CD4-positive, alpha-beta T cell (primary cell): Measurements from ENCODE around the gene ZNF439. TPM values are rescaled to one million over a fixed set of nuclear protein-coding genes. Genes with fewer than 3 reads are reported as not detected.
"Not testable (repeated sequence)": the region's sequence is repeated elsewhere in the genome, so short reads cannot be mapped to it uniquely, and the experiment has no call there.

ENCODE experiments used
- ATAC-seq: fragments of 200-7000 bp; cut with Tn5 transposase; one replicate; pipeline ENCODE4 v1.10.0; 2022; ENCODE audit warnings: mild to moderate bottlenecking; ENCODE audit not compliant: poor library complexity
- CTCF ChIA-PET: fragments of 350-600 bp; sonication (Branson Sonifier 250); formaldehyde crosslinking; loops from one replicate; lab custom pipeline; 2021; ENCODE audit warnings: antibody characterized with exemption, inconsistent platforms; lab: Charles Lee
- POLR2A ChIA-PET: fragments of 350-600 bp; sonication (Branson Sonifier 250); formaldehyde crosslinking; loops from one replicate; lab custom pipeline; 2021; ENCODE audit warnings: antibody characterized with exemption, inconsistent platforms; lab: Charles Lee
- DNase-seq, 14 experiments: peaks; one replicate each; pipeline ENCODE4 v3.0.0-alpha.2; 2013 to 2020; ENCODE audit warnings: mixed read lengths in 2 of 14
- H3K27ac ChIP-seq, 2 donors: one replicate each; pipeline versions ENCODE4 v1.5.1 to v1.7.0; 2013; ENCODE audit warnings: low read length in 2 of 2, low read depth in 1 of 2, mild to moderate bottlenecking in 1 of 2
- H3K27me3 ChIP-seq, 2 experiments: 1 replicate in 1 of 2; 2 replicates in 1 of 2; pipeline versions ENCODE4 v1.6.1 to v1.7.0; 2013; ENCODE audit warnings: low read length in 2 of 2, control low read depth in 1 of 2, mild to moderate bottlenecking in 1 of 2, moderate library complexity in 1 of 2; ENCODE audit not compliant: insufficient read depth in 2 of 2, control insufficient read depth in 1 of 2
- H3K36me3 ChIP-seq: one replicate; pipeline ENCODE4 v1.6.1; 2013; ENCODE audit warnings: low read length, control low read depth; ENCODE audit not compliant: insufficient read depth
- H3K4me1 ChIP-seq: one replicate; pipeline ENCODE4 v1.6.1; 2013; ENCODE audit warnings: low read length, control low read depth; ENCODE audit not compliant: insufficient read depth
- H3K4me3 ChIP-seq: one replicate; pipeline ENCODE4 v1.5.1; 2013; ENCODE audit warnings: mild to moderate bottlenecking, low read length, moderate library complexity
- H3K9me3 ChIP-seq, 2 experiments: 1 replicate in 1 of 2; 2 replicates in 1 of 2; pipeline versions ENCODE4 v1.6.1 to v1.7.0; 2013; ENCODE audit warnings: low read length in 2 of 2, mild to moderate bottlenecking in 2 of 2, control low read depth in 1 of 2, moderate library complexity in 1 of 2; ENCODE audit not compliant: control insufficient read depth in 1 of 2, insufficient read depth in 1 of 2
- H3K27ac Mint-ChIP-seq: one replicate; pipeline ENCODE4 v1.8.0; 2020; ENCODE audit warnings: mixed read lengths
- H3K27me3 Mint-ChIP-seq: one replicate; pipeline ENCODE4 v1.8.0; 2021; ENCODE audit warnings: mixed read lengths
- H3K36me3 Mint-ChIP-seq: one replicate; pipeline ENCODE4 v1.8.0; 2021; ENCODE audit warnings: low read depth, mixed read lengths
- H3K4me1 Mint-ChIP-seq: one replicate; pipeline ENCODE4 v1.8.0; 2021; ENCODE audit warnings: low read depth, mixed read lengths
- H3K4me3 Mint-ChIP-seq: one replicate; pipeline ENCODE4 v1.8.0; 2020; ENCODE audit warnings: mild to moderate bottlenecking, mixed read lengths
- H3K9me3 Mint-ChIP-seq: one replicate; pipeline ENCODE4 v1.8.0; 2020; ENCODE audit warnings: mixed read lengths
- CTCF ChIP-seq: fragments of 200-600 bp; IDR thresholded peaks from one replicate; pipeline ENCODE4 v1.8.0; 2022; ENCODE audit warnings: antibody characterized with exemption, mild to moderate bottlenecking
- intact Hi-C, 2 experiments: fragments of 100-400 bp; cut with DNase I in 1 of 2; cut with micrococcal nuclease in 1 of 2; formaldehyde crosslinking; loops; one replicate each; pipeline versions ENCODE4 v1.15.1 to v1.9.0; 2023 to 2025; cut with DNase I, micrococcal nuclease
- total RNA-seq, 174 experiments: library from RNA in 2 of 174; stranded (reverse) in 2 of 174; gene quantifications; one replicate each; pipeline ENCODE4 v1.2.3 and lab custom pipeline; 2021 to 2026

ZNF439 gene
- total RNA-seq, 2 experiments from 2014 or later, result 6.3 to 6.6 TPM

- DNase-seq (no peak), ATAC-seq (no peak)
- Mint-ChIP-seq H3K36me3 (peaks cover 84% of the 10 kb centered on the region), H3K4me1 (peaks cover 8% of the 10 kb centered on the region), H3K27me3 (no peaks in the 10 kb centered on the region), H3K9me3 (peaks cover 7% of the 10 kb centered on the region), H3K4me3 (no peak overlapping the region), H3K27ac (no peak overlapping the region)
- Histone ChIP-seq H3K9me3 (peaks cover 22 to 32% of the 10 kb centered on the region in 2 experiments), H3K4me1 (no peaks in the 10 kb centered on the region), H3K27me3 (no peaks in the 10 kb centered on the region), H3K36me3 (peaks cover 11% of the 10 kb centered on the region), H3K4me3 (no peak overlapping the region), H3K27ac (no peak overlapping the region)
- intact Hi-C loops, result loop anchor here in 1 of 2 experiments (10.0 kb wide), 1 partner anchor 1513 kb away; no protein-coding TSS in a partner anchor
- ChIA-PET CTCF (no interaction called here), POLR2A (no interaction called here)
- no peak for TF ChIP-seq CTCF
Measured at GRCh38 chr19:11821474-11822109, 26.9 kb upstream of the ZNF439 start.

GRCh38 chr19:11828957-11829876 lies 19.3 kb upstream of the ZNF439 start:
- POLR2A ChIA-PET, H3K4me3 ChIP-seq, H3K4me1 ChIP-seq, H3K27ac Mint-ChIP-seq, CTCF ChIA-PET, DNase-seq, ATAC-seq, H3K27me3 Mint-ChIP-seq, H3K4me1 Mint-ChIP-seq, H3K27me3 ChIP-seq, H3K27ac ChIP-seq, H3K4me3 Mint-ChIP-seq: not testable (repeated sequence)
- intact Hi-C loops, result loop anchor here (1.0 to 10.0 kb wide), 2 partner anchors 16 to 1506 kb away; no protein-coding TSS in a partner anchor
- Histone ChIP-seq H3K36me3 (peaks cover 40% of the 10 kb centered on the region), H3K9me3 (peaks cover 47 to 76% of the 10 kb centered on the region in 2 experiments)
- Mint-ChIP-seq H3K36me3 (peaks cover 98% of the 10 kb centered on the region), H3K9me3 (peaks cover 11% of the 10 kb centered on the region)

- no peak overlapping the region for H3K4me3 Mint-ChIP-seq
- H3K27ac Mint-ChIP-seq, result no peak overlapping the region
- H3K36me3 Mint-ChIP-seq, result peaks cover 94% of the 10 kb centered on the region
- no peak overlapping the region for H3K27ac ChIP-seq
- no peak for ATAC-seq
- no peak overlapping the region for H3K4me3 ChIP-seq
- H3K4me1 Mint-ChIP-seq, result no peaks in the 10 kb centered on the region
- DNase-seq, result no peak
- no peak for TF ChIP-seq CTCF
- H3K36me3 ChIP-seq, result peaks cover 40% of the 10 kb centered on the region
- no peaks in the 10 kb centered on the region for H3K27me3 Mint-ChIP-seq
- no peaks in the 10 kb centered on the region for H3K4me1 ChIP-seq
- H3K27me3 ChIP-seq, result no peaks in the 10 kb centered on the region
- peaks cover 9% of the 10 kb centered on the region for H3K9me3 Mint-ChIP-seq
- POLR2A ChIA-PET, result no interaction called here
- CTCF ChIA-PET, result no interaction called here
- peaks cover 36 to 85% of the 10 kb centered on the region in 2 experiments for H3K9me3 ChIP-seq
- intact Hi-C loops, result no loop called here
Measured at GRCh38 chr19:11832253-11832912, 16.1 kb upstream of the ZNF439 start.
